ENCODE results near the gene PLEKHM2.

The PLEKHM2 gene

DNA sequence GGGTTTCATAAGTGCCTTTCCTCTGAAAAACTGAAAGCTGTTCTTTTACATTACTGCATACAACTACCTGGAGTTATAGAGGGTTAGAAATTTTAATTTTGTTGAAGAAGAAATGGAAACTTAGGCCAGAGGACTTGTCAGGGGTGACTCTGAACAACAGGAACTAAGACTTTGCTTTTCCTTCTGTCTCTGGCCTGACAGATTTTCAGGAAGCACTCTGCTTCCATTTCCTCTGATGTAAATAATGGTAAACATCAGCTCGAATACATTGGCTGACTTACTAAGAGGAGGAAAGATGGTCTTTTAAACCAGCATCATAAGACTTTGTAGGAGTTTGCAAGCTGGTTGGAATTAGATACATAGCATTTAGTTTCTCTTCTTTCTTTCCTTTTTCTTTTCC lies 27.1 kb upstream of the PLEKHM2 start:
- FAIRE-seq = no peak
- TF ChIP-seq POLR2AphosphoS5 (IDR thresholded peaks at IDR 0.05; ENCODE audit: low read depth, low read length) (no peak), POLR2A (IDR thresholded peaks at IDR 0.05; ENCODE audit: low read depth, low read length) (no peak)

DNA sequence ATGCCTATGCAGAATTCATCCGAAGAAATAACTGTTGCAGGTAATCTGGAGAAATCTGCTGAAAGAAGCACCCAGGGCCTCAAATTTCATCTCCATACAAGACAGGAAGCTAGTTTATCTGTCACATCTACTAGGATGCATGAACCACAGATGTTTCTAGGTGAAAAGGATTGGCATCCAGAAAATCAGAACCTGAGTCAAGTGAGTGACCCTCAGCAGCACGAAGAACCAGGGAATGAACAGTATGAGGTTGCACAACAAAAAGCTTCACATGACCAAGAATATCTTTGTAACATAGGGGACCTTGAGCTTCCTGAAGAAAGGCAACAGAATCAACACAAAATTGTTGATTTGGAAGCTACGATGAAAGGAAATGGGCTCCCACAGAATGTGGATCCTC lies 24.0 kb upstream of the PLEKHM2 start:
- no peak for DNase-seq (ENCODE audit: insufficient read length)
- no peak for FAIRE-seq
- TF ChIP-seq POLR2AphosphoS5 (IDR thresholded peaks at IDR 0.05; ENCODE audit: low read depth, low read length) (no peak), TAF1 (IDR thresholded peaks at IDR 0.05; ENCODE audit: borderline replicate concordance, low read depth, low read length) (no peak), POLR2A (IDR thresholded peaks at IDR 0.05; ENCODE audit: low read depth, low read length) (no peak)

More for the DNA sequence above, 27.1 kb upstream of the PLEKHM2 start:
- DNase-seq (ENCODE audit: insufficient read length) = no peak

DNA sequence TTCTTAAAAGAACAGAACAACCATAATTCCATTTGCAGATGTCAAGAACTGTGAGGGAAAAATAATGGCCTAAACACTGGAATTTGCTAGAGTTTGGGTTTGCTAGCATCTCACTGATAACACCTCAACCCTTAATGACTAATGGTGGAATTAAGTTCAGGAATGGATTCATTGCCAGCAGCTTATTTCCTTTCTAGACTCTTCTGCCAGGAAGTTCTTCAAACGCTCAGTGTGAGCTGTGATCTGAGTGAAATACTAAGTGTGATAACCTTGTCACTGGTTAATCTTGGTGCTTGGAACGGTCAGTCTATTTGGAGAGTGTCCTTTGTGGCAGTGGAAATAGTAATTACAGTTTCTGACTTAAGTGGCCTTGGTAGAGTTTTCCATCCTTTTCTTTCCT lies 21.6 kb upstream of the PLEKHM2 start:
- FAIRE-seq (peak; percentile 50), DNase-seq (ENCODE audit: insufficient read length) (no peak)
- no peak for TF ChIP-seq POLR2AphosphoS5 (IDR thresholded peaks at IDR 0.05; ENCODE audit: low read depth, low read length)
- TF ChIP-seq POLR2A (IDR thresholded peaks at IDR 0.05; ENCODE audit: low read depth, low read length) = no peak
- TF ChIP-seq TAF1 (IDR thresholded peaks at IDR 0.05; ENCODE audit: borderline replicate concordance, low read depth, low read length) = no peak

DNA sequence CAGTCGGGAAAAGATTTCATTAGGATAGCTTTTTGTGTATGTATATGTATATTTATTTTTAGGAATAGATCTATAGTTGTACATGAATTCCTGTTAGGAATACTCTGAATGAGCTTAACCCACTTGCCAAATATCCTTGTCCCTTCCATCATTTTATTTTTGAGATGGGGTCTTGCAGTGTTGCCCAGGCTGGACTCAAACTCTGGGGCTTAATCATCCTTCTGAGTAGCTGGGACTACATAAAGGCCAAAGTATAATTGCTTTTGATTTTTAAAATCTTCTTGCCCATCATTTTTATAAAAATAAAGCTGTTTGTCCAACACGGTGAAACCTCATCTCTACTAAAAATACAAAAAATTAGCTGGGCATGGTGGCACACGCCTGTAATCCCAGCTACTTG lies 20.2 kb upstream of the PLEKHM2 start:
- FAIRE-seq (no peak), DNase-seq (ENCODE audit: insufficient read length) (no peak)
- TF ChIP-seq TAF1 (IDR thresholded peaks at IDR 0.05; ENCODE audit: borderline replicate concordance, low read depth, low read length) (no peak), POLR2AphosphoS5 (IDR thresholded peaks at IDR 0.05; ENCODE audit: low read depth, low read length) (no peak), POLR2A (IDR thresholded peaks at IDR 0.05; ENCODE audit: low read depth, low read length) (no peak)

DNA sequence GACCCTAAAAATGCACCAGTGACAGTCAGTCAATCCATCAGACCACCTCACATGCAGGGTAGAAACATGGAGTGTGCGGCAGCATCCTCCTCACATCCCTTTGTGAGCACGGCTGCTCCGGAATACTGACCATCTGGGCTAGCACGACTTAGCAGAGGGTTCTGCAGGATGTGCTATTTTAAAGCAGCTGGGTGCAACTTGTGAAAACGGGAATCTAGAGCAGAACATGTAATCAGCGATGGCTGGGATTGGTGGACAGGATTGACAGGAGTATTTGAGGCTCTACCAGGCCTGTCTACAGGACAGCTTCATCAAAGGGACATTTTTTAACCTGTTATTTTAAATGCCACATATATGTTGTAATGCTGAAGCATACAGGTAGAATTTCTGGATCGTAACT lies 16.8 kb upstream of the PLEKHM2 start:
- DNase-seq (ENCODE audit: insufficient read length) = no peak
- no peak for TF ChIP-seq POLR2AphosphoS5 (IDR thresholded peaks at IDR 0.05; ENCODE audit: low read depth, low read length)
- TF ChIP-seq POLR2A (IDR thresholded peaks at IDR 0.05; ENCODE audit: low read depth, low read length) = no peak
- no peak for TF ChIP-seq TAF1 (IDR thresholded peaks at IDR 0.05; ENCODE audit: borderline replicate concordance, low read depth, low read length)
- no peak for FAIRE-seq

DNA sequence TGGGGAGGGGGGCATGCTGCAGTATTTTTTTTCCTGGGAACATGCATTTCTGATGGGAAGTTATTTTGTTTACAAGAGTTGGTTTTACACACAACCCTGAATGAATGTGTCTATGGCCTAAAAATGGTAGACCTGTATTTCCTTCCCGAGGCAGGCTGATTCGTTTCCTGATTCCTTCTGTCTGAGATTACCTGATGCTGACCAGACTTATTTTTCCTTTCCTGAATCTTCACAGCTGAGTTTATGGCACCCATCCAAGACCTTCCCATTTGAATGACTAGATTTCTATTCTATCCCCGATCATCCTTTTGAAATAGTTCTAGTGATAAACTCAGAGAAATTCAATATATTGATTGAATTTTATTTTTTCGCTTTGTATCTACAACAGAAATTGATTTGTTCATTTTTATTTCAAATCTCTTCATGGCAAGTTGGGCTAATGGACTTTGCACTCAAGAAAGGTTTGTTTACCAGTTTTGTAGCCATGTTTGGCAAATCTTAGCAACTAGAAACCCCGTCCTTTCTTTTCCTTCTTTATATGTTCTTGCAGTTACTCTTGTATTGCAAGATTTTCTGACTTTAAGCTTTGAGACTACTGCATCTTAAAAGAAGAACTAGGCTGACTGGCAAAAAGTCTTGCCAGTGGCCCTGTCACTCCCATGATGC lies 15.9 kb upstream of the PLEKHM2 start:
- FAIRE-seq = no peak
- no peak for DNase-seq (ENCODE audit: insufficient read length)
- TF ChIP-seq POLR2A (IDR thresholded peaks at IDR 0.05; ENCODE audit: low read depth, low read length) (no peak), POLR2AphosphoS5 (IDR thresholded peaks at IDR 0.05; ENCODE audit: low read depth, low read length) (no peak), TAF1 (IDR thresholded peaks at IDR 0.05; ENCODE audit: borderline replicate concordance, low read depth, low read length) (no peak)

DNA sequence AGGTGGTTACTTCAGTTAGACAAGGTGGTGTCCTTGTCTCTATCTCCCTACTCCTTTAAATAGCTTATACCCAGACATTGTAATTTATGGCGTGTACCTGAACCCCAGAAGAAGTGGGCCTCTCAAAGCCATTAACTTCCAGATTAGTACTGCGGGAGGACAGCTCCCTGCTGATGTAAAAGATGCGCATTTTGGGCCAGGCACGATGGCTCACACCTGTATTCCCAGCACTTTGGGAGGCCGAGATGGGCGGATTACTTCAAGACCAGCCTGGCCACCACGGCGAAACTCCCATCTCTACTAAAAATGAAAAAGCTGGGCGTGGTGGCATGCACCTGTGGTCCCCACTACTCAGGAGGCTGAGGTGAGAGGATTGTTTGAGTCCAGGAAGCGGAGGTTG lies 15.0 kb upstream of the PLEKHM2 start:
- TF ChIP-seq TAF1 (IDR thresholded peaks at IDR 0.05; ENCODE audit: borderline replicate concordance, low read depth, low read length) (no peak), POLR2A (IDR thresholded peaks at IDR 0.05; ENCODE audit: low read depth, low read length) (no peak), POLR2AphosphoS5 (IDR thresholded peaks at IDR 0.05; ENCODE audit: low read depth, low read length) (no peak)
- no peak for FAIRE-seq

DNA sequence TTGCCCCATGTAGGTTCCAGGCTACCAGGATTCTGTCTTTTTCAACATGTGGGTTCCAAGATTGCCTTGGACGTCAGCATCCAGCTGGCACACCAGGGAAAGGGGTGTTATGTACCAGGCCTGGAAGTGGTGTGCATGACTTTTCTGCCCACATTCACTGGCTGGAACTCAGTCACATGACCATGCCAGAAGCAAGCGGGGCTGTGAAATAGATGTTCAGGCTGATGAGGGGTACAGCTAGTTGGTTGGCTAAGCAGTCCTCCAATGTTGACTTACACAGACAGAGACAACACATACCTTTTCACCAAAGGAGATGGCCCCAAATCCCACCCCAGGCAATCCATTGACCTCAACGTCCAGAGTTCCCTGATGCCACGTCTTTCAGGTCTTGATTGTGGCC lies 14.3 kb upstream of the PLEKHM2 start:
- no peak for DNase-seq (ENCODE audit: insufficient read length)
- FAIRE-seq = no peak
- no peak for TF ChIP-seq POLR2AphosphoS5 (IDR thresholded peaks at IDR 0.05; ENCODE audit: low read depth, low read length)
- TF ChIP-seq TAF1 (IDR thresholded peaks at IDR 0.05; ENCODE audit: borderline replicate concordance, low read depth, low read length) = no peak
- TF ChIP-seq POLR2A (IDR thresholded peaks at IDR 0.05; ENCODE audit: low read depth, low read length) = no peak

More for the DNA sequence above, 15.0 kb upstream of the PLEKHM2 start:
- no peak for DNase-seq (ENCODE audit: insufficient read length)

DNA sequence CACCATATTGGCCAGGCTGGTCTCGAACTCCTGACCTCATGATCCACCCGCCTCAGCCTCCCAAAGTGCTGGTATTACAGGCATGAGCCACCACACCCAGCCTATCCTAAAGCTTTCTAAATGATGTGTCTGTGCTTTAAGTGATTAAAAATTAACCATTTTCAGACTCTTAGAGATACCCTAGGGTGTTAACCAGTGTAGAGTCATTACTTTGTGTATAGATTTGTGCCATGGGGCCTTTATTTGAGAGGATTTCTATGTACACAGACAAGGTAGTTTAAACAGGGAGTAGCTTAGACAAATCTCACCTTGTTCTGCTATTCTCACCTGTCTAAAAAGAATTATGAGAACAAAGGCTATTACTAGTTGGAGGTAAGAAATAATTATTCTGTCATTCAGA lies 12.7 kb upstream of the PLEKHM2 start:
- FAIRE-seq = no peak
- TF ChIP-seq POLR2AphosphoS5 (IDR thresholded peaks at IDR 0.05; ENCODE audit: low read depth, low read length) (no peak), TAF1 (IDR thresholded peaks at IDR 0.05; ENCODE audit: borderline replicate concordance, low read depth, low read length) (no peak), POLR2A (IDR thresholded peaks at IDR 0.05; ENCODE audit: low read depth, low read length) (no peak)
- no peak for DNase-seq (ENCODE audit: insufficient read length)

DNA sequence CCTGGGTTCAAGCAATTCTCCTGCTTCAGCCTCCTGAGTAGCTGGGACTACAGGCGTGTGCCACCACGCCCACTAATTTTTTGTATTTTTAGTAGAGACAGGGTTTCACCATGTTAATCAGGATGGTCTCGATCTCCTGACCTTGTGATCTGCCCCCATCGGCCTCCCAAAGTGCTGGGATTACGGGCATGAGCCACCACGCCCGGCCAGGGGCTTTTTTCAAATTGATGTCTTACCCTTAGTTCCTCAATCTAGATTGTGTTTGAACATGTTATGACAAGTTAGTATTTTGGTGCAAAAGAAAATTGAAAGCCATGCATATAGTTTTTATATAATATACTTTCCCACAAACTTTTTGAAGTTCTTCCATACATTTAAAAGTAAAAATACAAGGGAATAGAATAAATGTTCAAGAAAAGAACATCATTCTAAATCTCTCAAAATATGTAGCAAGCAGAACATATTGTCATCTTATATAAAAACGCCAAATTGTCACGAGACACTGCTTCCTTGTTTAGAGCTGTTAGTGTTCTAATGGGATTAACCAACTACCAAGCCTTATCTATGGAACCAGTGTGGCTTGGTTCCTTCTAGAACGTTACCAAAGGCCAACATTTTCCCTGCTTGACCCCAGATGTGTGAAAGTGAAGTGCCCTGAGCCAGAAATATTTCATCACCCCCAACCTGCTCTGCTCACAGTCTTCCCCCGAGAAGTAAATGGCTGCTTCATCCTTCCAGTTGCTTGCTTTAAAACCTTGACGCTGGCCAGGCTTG lies 9.5 kb upstream of the PLEKHM2 start:
- DNase-seq (ENCODE audit: insufficient read length) (no peak), FAIRE-seq (no peak)
- TF ChIP-seq POLR2AphosphoS5 (IDR thresholded peaks at IDR 0.05; ENCODE audit: low read depth, low read length) (no peak), TAF1 (IDR thresholded peaks at IDR 0.05; ENCODE audit: borderline replicate concordance, low read depth, low read length) (no peak), POLR2A (IDR thresholded peaks at IDR 0.05; ENCODE audit: low read depth, low read length) (no peak)

DNA sequence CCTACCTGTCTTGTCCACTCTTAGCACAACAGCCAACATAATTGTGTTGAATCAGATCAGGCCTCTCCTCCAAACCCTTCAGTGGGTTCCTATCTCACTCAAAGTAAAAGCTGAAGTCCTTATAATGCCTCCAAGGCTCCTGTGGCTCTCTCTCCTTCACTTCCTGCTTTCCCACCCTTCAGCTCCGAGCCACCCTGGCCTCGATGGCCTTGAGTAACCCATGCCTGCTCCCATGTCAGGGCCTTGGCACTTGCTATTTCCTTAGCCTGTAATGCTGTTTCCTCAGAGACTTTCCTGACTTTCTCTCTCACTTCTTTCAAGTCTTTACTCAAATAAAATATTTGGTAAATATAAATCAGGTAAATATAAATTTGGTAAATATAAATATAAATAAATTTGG lies 8.1 kb upstream of the PLEKHM2 start:
- no peak for DNase-seq (ENCODE audit: insufficient read length)
- FAIRE-seq = no peak
- TF ChIP-seq POLR2A (IDR thresholded peaks at IDR 0.05; ENCODE audit: low read depth, low read length) = no peak
- TF ChIP-seq TAF1 (IDR thresholded peaks at IDR 0.05; ENCODE audit: borderline replicate concordance, low read depth, low read length) = no peak
- no peak for TF ChIP-seq POLR2AphosphoS5 (IDR thresholded peaks at IDR 0.05; ENCODE audit: low read depth, low read length)

All from GM12892 (cell line).